GM23338 (cell line): ENCODE measurements around the gene TCF7. TPM values are rescaled to one million over a fixed set of nuclear protein-coding genes. Genes with fewer than 3 reads are reported as not detected.

ENCODE experiments used
- ATAC-seq: fragments of 200-7000 bp; cut with Tn5 transposase; 3 replicates; pipeline ENCODE4 v1.9.1; 2020
- DNase-seq: peaks from one replicate; pipeline ENCODE4 v3.0.0-alpha.2; 2015; ENCODE audit warnings: low spot score
- H2AFZ ChIP-seq: fragments of 200-600 bp; sonication (generic); 2 replicates; pipeline ENCODE4 v1.8.0; 2016; ENCODE audit warnings: antibody characterized with exemption, mild to moderate bottlenecking, moderate library complexity
- H3F3A ChIP-seq: fragments of 200-600 bp; sonication (generic); replicated peaks from 2 replicates; pipeline ENCODE4 v1.8.0; 2017; ENCODE audit warnings: antibody characterized with exemption, mixed run types, low read depth
- H3K27ac ChIP-seq: fragments of 200-600 bp; sonication (generic); 2 replicates; pipeline ENCODE4 v1.6.1; 2016; ENCODE audit warnings: low read depth
- H3K27me3 ChIP-seq: fragments of 200-600 bp; sonication (generic); 2 replicates; pipeline ENCODE4 v1.8.0; 2016; ENCODE audit warnings: mild to moderate bottlenecking, mixed run types, moderate library complexity; ENCODE audit not compliant: insufficient read depth
- H3K36me3 ChIP-seq: fragments of 200-600 bp; sonication (generic); 2 replicates; pipeline ENCODE4 v1.8.0; 2016; ENCODE audit warnings: mild to moderate bottlenecking; ENCODE audit not compliant: insufficient read depth
- H3K4me1 ChIP-seq: fragments of 200-600 bp; sonication (generic); 2 replicates; pipeline ENCODE4 v1.8.0; 2016; ENCODE audit warnings: mild to moderate bottlenecking, moderate library complexity; ENCODE audit not compliant: insufficient read depth
- H3K4me2 ChIP-seq: fragments of 200-600 bp; sonication (generic); 2 replicates; pipeline ENCODE4 v1.7.1; 2017; ENCODE audit warnings: mixed run types
- H3K4me3 ChIP-seq: fragments of 200-600 bp; sonication (generic); 2 replicates; pipeline ENCODE4 v1.6.1; 2016; ENCODE audit warnings: mixed run types
- H3K79me2 ChIP-seq: fragments of 200-600 bp; sonication (generic); replicated peaks from 2 replicates; pipeline ENCODE4 v1.8.0; 2017; ENCODE audit warnings: mild to moderate bottlenecking; ENCODE audit not compliant: insufficient read depth
- H3K9me2 ChIP-seq: fragments of 200-600 bp; sonication (generic); 2 replicates; pipeline ENCODE4 v1.8.0; 2017; ENCODE audit not compliant: insufficient read depth
- H4K20me1 ChIP-seq: fragments of 200-600 bp; sonication (generic); replicated peaks from 2 replicates; pipeline ENCODE4 v1.8.0; 2017; ENCODE audit warnings: mild to moderate bottlenecking; ENCODE audit not compliant: insufficient read depth
- H3K27ac Mint-ChIP-seq: 2 replicates; pipeline ENCODE4 v1.8.0; 2020; ENCODE audit warnings: inconsistent platforms, mild to moderate bottlenecking, moderate library complexity, mixed read lengths
- H3K27me3 Mint-ChIP-seq: 3 replicates; pipeline ENCODE4 v1.8.0; 2022; ENCODE audit warnings: low read depth, mild to moderate bottlenecking, moderate library complexity, mixed read lengths, inconsistent platforms; ENCODE audit not compliant: insufficient read depth, poor library complexity
- H3K36me3 Mint-ChIP-seq: 3 replicates; pipeline ENCODE4 v1.8.0; 2021; ENCODE audit warnings: low read depth, mild to moderate bottlenecking, inconsistent platforms, moderate library complexity, mixed read lengths
- H3K4me1 Mint-ChIP-seq: 3 replicates; pipeline ENCODE4 v1.8.0; 2020; ENCODE audit warnings: mild to moderate bottlenecking, inconsistent platforms, mixed read lengths
- H3K4me3 Mint-ChIP-seq: 3 replicates; pipeline ENCODE4 v1.8.0; 2021; ENCODE audit warnings: moderate library complexity, mild to moderate bottlenecking, inconsistent platforms, mixed read lengths
- H3K9me3 Mint-ChIP-seq: 3 replicates; pipeline ENCODE4 v1.8.0; 2020; ENCODE audit warnings: moderate library complexity, mild to moderate bottlenecking, inconsistent platforms, mixed read lengths
- CTCF ChIP-seq, 2 experiments: fragments of 200-600 bp in 1 of 2; sonication (generic) in 1 of 2; conservative IDR thresholded peaks; 2 replicates each; pipeline versions ENCODE4 v1.5.1 to v1.6.1; 2016 to 2017; ENCODE audit warnings: antibody characterized with exemption in 2 of 2, low read depth in 2 of 2, mild to moderate bottlenecking in 2 of 2, moderate library complexity in 1 of 2
- ETS1 ChIP-seq: IDR thresholded peaks from 2 replicates; pipeline ENCODE4 v1.6.1; 2016; ENCODE audit warnings: antibody characterized with exemption
- EZH2 ChIP-seq: fragments of 200-600 bp; sonication (generic); IDR thresholded peaks from one replicate; pipeline ENCODE4 v1.8.0; 2017; ENCODE audit warnings: antibody characterized with exemption, mild to moderate bottlenecking, low read depth; ENCODE audit not compliant: unreplicated experiment
- JUNB ChIP-seq: IDR thresholded peaks from one replicate; pipeline ENCODE4 v1.6.1; 2016; ENCODE audit warnings: antibody characterized with exemption; ENCODE audit not compliant: unreplicated experiment
- ZNF331 ChIP-seq: fragments of 250-450 bp; sonication (Bioruptor Pico); IDR thresholded peaks from 2 replicates; pipeline ENCODE4 v1.5.0; 2020; ENCODE audit warnings: low read depth, mild to moderate bottlenecking, moderate library complexity
- ZNF462 ChIP-seq: fragments of 250-450 bp; sonication (Bioruptor Pico); IDR thresholded peaks from 2 replicates; pipeline ENCODE4 v1.5.0; 2020; ENCODE audit warnings: mild to moderate bottlenecking, moderate library complexity
- polyA plus RNA-seq: library from polyadenylated mRNA; unstranded; fragments of >200 nt; fragmentation: Nextera tagmentation; extraction: Ambion mirVana; gene quantifications from 2 replicates; pipeline ENCODE4 v1.2.1, GENCODE V29; 2016
- total RNA-seq: library from RNA; depleted of rRNA; stranded (reverse); fragments of >200 nt; shearing (Covaris generic); gene quantifications from 2 replicates; pipeline ENCODE4 v1.2.3, GENCODE V29; 2014

Gene TCF7
- total and polyA plus RNA-seq, 2 experiments from 2014 or later: 5.6 to 8.1 TPM

GRCh38 chr5:134072471-134073210, 41.8 kb upstream of the TCF7 start:
- Histone ChIP-seq H3K79me2 (no peaks in the 10 kb centered on the region), H3K9me2 (no peaks in the 10 kb centered on the region), H4K20me1 (no peaks in the 10 kb centered on the region; the same call in 1 of the 2 replicates), H3K4me2 (no peak overlapping the region), H3K4me3 (no peak overlapping the region), H3K36me3 (no peaks in the 10 kb centered on the region), H3K27ac (no peak overlapping the region), H3K27me3 (peaks cover 16% of the 10 kb centered on the region), H3K4me1 (peaks cover 14% of the 10 kb centered on the region; the same call in 1 of the 2 replicates), H3F3A (no peaks in the 10 kb centered on the region), H2AFZ (no peak overlapping the region)
- H3K36me3 Mint-ChIP-seq: no peaks in the 10 kb centered on the region
- peaks cover 15% of the 10 kb centered on the region for H3K27me3 Mint-ChIP-seq
- no peak for ATAC-seq
- H3K27ac Mint-ChIP-seq: no peak overlapping the region
- H3K9me3 Mint-ChIP-seq: no peaks in the 10 kb centered on the region
- no peak overlapping the region for H3K4me3 Mint-ChIP-seq
- H3K4me1 Mint-ChIP-seq: peaks cover 10% of the 10 kb centered on the region; the same call in 2 of the 3 replicates
- TF ChIP-seq ZNF462 (CRISPR knock-in tag) (no peak), ZNF331 (CRISPR knock-in tag) (no peak), ETS1 (no peak), JUNB (no peak), CTCF (conservative IDR thresholded peaks at IDR 0.05; ENCODE audit: low read depth in 2 of 2) (no peak), EZH2 (no peak)
- DNase-seq: no peak
